Measurements from ENCODE around the gene MEIOC.
A peak's percentile ranks its signal among the peaks of the same experiment; 100 is the strongest.
"Not testable (repeated sequence)": the region's sequence is repeated elsewhere in the genome, so short reads cannot be mapped to it uniquely, and the experiment has no call there.

MEIOC gene

GRCh38 chr17:44655983-44656710 lies at the start of gene MEIOC:
Gene MEIOC (plus strand): TSS chr17:44656468. CDS start chr17:44656614, 146 bp downstream.
- DNase-seq (ENCODE audit: extremely low read depth in 1 of 2, low read depth in 1 of 2), result peak; percentile 14 to 18

DNA sequence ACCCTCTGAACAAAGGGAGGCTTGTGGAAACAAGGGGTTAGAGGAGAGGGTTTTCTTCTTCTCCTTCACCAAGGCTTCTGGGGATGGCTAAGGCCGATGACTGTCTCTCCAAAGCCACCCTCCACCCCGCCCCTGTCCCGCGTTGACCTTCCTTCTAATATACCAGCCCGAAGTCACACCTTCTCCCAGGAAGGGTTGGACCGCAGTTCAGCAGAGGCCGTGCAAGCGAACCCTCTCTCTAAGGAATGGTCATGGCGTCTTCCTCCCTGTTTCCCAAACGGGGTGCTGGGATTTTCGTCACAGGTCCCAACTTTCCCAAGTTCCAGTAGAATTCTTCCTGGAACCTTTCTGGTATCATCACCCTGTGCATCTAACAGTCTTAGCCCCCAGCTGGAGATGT lies 49.6 kb upstream of the MEIOC start:
- no peak for DNase-seq (ENCODE audit: extremely low read depth in 1 of 2, low read depth in 1 of 2)

DNA sequence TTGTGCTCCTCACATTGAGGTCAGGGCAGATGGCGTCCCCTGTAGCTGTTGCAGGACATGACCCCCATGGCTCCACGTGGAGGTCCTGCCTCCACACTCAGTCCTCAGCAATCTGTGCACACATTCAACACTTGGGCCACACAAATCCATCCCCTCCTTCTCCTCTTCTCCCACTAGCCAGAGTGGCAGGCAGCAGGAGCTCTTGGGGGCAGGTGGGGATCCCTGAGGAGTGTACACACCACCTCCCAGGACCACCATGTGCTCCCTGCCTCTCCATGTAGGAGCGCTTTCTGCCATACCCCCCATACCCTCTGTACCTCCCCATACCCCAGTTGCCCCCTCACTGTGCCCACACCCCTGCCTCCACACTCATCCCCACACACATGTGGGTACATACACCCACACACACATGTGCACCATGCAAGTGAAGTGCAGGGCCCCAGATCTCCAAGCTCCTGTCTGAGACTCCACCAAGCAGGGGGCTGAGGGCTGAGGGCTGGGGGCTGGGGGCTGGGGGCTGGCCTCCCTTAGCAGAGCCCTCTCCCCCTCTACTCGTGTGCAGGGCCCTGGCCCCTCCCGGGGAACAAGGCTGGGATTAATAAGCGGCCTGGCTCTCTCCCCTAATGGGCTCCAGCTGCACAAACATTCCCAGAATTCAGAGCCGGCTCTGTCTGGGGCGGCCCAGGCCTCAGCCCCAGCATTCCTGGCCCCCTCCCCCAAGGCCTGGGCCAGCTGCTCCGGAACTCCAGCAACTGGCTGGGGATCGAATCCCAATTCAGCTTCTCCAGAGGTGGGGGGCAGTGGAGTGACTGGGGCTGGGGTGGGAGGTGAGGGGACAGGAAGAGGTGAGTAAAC lies 48.2 kb upstream of the MEIOC start:
- DNase-seq (ENCODE audit: extremely low read depth in 1 of 2, low read depth in 1 of 2), result no peak

GRCh38 chr17:44608727-44609435 lies 47.4 kb upstream of the MEIOC start:
- no peak for DNase-seq (ENCODE audit: extremely low read depth in 1 of 2, low read depth in 1 of 2)

DNA sequence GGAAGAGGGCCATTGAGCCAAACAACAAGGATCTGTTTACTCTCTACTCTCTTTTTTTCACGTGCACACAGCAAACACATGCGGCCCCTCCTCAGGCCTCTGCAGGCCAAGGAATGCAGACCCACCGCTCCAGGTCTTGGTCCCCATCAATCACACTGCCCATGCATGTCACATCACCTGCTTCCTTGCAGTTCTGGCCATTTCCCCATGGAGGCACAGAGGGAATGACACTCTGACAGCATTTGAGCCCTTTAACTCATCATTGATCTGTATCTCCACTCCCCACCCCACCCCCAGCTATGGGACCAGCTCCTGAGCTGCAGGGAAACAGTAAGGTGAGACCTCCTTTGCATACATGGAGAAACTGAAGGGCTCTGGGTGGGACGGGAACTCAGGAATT lies 45.9 kb upstream of the MEIOC start:
- no peak for DNase-seq (ENCODE audit: extremely low read depth in 1 of 2, low read depth in 1 of 2)

- DNase-seq (ENCODE audit: extremely low read depth in 1 of 2, low read depth in 1 of 2), result no peak
Observed at GRCh38 chr17:44610871-44611270, 45.4 kb upstream of the MEIOC start.

GRCh38 chr17:44614862-44615261 lies 41.4 kb upstream of the MEIOC start:
- DNase-seq (ENCODE audit: extremely low read depth in 1 of 2, low read depth in 1 of 2), result no peak

DNA sequence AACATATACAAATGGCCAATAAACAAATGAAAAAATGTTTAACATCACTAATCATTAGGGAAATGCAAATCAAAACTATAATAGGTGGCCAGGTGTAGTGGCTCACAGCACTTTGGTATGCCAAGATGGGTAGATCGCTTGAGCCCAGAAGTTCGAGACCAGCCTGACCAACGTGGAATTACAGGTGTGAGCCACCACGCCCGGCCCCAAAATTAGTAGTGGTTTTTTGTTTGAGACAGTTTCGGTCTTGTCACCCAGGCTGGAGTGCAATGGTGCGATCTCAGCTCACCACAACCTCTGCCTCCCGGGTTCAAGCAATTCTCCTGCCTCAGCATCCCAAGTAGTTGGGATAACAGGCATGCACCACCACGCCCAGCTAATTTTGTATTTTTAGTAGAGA lies 37.6 kb upstream of the MEIOC start:
- DNase-seq (ENCODE audit: extremely low read depth in 1 of 2, low read depth in 1 of 2), result not testable (repeated sequence)

- no peak for DNase-seq (ENCODE audit: extremely low read depth in 1 of 2, low read depth in 1 of 2)
Observed at GRCh38 chr17:44623070-44623725, 33.1 kb upstream of the MEIOC start.

GRCh38 chr17:44627513-44628242 lies 28.6 kb upstream of the MEIOC start:
- no peak for DNase-seq (ENCODE audit: extremely low read depth in 1 of 2, low read depth in 1 of 2)

GRCh38 chr17:44628243-44629188 lies 27.8 kb upstream of the MEIOC start:
- no peak for DNase-seq (ENCODE audit: extremely low read depth in 1 of 2, low read depth in 1 of 2)

DNA sequence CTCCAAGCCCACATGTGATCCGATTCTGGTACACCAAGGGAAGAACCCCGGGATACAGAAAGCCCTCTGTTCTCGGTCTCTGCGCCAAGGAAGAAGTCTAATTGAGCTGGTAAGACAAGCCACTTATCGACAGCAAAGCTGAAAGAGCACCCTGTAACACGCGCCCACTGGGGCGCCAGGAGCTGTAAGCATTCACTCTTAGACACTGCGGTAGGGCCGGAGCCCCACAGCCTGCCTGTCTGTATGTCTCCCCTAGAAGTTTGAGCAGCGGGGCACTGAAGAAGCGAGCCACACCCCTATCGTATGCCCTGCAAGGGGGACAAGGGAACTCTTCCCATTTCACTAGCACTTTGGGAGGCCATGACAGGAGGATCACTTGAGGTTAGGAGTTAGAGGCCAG lies 27.0 kb upstream of the MEIOC start:
- no peak for DNase-seq (ENCODE audit: extremely low read depth in 1 of 2, low read depth in 1 of 2)

DNA sequence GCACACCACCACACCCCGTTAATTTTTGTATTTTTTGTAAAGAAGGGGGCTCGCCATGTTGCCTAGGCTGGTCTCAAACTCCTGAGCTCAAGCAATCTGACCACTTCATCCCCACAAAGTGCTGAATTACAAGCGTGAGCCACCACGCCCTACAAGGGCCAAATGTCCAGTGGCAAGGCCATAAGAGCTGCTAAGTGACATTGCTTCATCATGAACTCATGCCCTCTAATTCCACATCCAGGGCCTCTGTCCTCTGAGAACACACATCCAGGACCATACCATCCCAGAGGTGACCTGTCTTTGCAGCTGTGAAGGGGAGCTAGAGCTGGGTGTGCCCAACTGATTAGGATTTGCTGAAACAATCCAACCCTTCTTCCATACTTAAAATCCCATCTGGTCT lies 25.6 kb upstream of the MEIOC start:
- no peak for DNase-seq (ENCODE audit: extremely low read depth in 1 of 2, low read depth in 1 of 2)

DNA sequence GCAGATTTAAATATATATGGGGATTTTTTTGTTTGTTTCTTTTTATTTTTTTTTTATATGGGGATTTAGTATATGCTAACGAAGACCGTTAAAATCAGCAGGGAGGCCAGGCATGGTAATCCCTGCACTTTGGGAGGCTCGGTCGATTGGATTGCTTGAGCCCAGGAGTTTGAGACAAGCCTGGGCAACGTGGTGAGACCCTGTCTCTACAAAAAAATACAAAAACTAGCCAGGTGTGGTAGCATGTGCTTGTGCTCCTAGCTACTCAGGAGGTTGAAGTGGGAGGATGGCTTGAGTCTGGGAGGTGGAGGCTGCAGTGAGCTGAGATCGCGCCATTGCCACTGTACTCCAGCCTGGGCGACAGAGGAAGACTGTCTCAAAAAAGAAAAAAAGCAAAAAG lies 22.3 kb upstream of the MEIOC start:
- DNase-seq (ENCODE audit: extremely low read depth in 1 of 2, low read depth in 1 of 2), result no peak

DNA sequence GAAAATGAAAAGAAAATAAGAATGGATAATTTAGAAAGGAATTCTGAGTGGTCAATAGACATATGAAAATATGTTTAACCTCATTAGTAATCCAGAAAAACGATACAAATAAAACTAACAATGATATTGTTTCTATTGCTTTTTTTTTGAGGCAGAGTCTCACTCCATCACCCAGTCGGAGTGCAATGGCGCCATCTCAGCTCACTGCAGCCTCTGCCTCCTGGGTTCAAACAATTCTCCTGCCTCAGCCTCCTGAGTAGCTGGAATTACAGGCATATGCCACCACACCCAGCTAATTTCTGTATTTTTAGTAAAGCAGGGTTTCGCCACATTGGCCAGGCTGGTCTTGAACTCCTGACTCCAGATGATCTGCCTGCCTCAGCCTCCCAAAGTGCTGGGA lies 21.9 kb upstream of the MEIOC start:
- not testable (repeated sequence) for DNase-seq (ENCODE audit: extremely low read depth in 1 of 2, low read depth in 1 of 2)

- no peak for DNase-seq (ENCODE audit: extremely low read depth in 1 of 2, low read depth in 1 of 2)
Observed at GRCh38 chr17:44636562-44636961, 19.7 kb upstream of the MEIOC start.

GRCh38 chr17:44637066-44637465 lies 19.2 kb upstream of the MEIOC start:
- no peak for DNase-seq (ENCODE audit: extremely low read depth in 1 of 2, low read depth in 1 of 2)

GRCh38 chr17:44642834-44643233 lies 13.4 kb upstream of the MEIOC start:
- DNase-seq (ENCODE audit: extremely low read depth in 1 of 2, low read depth in 1 of 2), result no peak

GRCh38 chr17:44645341-44645740 lies 10.9 kb upstream of the MEIOC start:
- no peak for DNase-seq (ENCODE audit: extremely low read depth in 1 of 2, low read depth in 1 of 2)

All from stimulated activated CD8-positive, alpha-beta memory T cell treated with anti-CD3 and anti-CD28 coated beads, Interleukin-7, amount 100 ng/mL, for 48 hours (primary cell).